Activated naive CD4-positive, alpha-beta T cell treated with anti-CD3 and anti-CD28 coated beads, Interleukin-2, amount 50 U/mL, for 72 hours (primary cell): ENCODE results near the gene ETFB. TPM values are rescaled to one million over a fixed set of nuclear protein-coding genes. Genes with fewer than 3 reads are reported as not detected.

Experiments used
- ATAC-seq, 2 donors: fragments of 150-1000 bp; cut with Tn5 transposase; 2 replicates each; pipeline ENCODE4 v1.10.0; 2021; ENCODE audit warnings: mild to moderate bottlenecking in 2 of 2, moderate library complexity in 2 of 2
- DNase-seq, 2 donors: peaks; one replicate each; pipeline ENCODE4 v3.0.0; 2021 to 2022; ENCODE audit warnings: low spot score in 2 of 2
- H3K27ac Mint-ChIP-seq, 2 donors: one replicate each; pipeline ENCODE4 v1.8.0; 2022; ENCODE audit warnings: mild to moderate bottlenecking in 2 of 2, mixed read lengths in 2 of 2
- H3K36me3 Mint-ChIP-seq, 2 donors: one replicate each; pipeline ENCODE4 v1.8.0; 2022; ENCODE audit warnings: mixed read lengths in 2 of 2
- H3K9me3 Mint-ChIP-seq, 2 donors: one replicate each; pipeline ENCODE4 v1.8.0; 2022; ENCODE audit warnings: mixed read lengths in 2 of 2
- total RNA-seq, 2 donors: library from RNA; stranded (reverse); gene quantifications; one replicate each; pipeline ENCODE4 v1.2.3, GENCODE V29; 2022

ETFB gene
- total RNA-seq, 2 donors from 2014 or later = 147 to 153 TPM

DNA sequence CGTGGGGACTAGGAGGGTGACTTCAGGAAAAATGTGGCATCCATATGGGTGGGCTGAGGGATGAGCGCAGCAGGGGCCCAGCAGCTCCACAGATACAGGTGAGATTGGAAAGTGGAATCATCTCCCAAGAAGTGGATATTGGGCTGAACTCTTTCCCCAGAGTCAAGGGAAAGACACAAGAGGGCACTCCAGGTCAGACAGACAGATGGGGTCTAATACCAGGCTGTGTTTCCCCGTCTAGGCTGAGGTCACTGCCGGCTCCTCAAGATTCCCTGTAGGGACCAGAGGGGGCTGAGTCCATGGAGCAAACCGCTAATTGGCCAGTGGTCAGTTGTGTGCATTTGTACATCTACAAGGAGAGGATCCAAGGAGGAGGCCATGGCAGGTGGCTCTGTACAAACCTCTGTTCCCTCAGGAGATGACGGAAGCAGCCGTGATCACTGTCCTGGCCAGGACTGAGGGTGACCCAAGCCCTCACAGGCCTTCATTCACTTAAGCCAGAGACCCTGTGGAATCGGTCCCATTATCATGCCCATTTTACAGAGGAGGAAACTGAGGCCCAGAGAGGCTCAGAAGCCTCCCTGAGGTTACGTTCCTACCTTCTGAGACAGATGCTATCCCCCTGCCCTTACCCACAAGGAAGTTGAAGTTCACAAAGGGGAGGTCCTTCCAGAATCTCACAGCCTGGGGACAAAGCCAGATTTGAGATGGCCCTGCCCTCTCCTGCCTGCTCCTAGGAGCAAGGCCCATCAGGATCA, 69.7 kb downstream of the ETFB start:
- Mint-ChIP-seq H3K27ac (no peak overlapping the region), H3K36me3 (no peaks in the 10 kb centered on the region), H3K9me3 (peaks cover 0 to 2% of the 10 kb centered on the region in 2 donors)
- DNase-seq = no peak
- no peak for ATAC-seq

DNA sequence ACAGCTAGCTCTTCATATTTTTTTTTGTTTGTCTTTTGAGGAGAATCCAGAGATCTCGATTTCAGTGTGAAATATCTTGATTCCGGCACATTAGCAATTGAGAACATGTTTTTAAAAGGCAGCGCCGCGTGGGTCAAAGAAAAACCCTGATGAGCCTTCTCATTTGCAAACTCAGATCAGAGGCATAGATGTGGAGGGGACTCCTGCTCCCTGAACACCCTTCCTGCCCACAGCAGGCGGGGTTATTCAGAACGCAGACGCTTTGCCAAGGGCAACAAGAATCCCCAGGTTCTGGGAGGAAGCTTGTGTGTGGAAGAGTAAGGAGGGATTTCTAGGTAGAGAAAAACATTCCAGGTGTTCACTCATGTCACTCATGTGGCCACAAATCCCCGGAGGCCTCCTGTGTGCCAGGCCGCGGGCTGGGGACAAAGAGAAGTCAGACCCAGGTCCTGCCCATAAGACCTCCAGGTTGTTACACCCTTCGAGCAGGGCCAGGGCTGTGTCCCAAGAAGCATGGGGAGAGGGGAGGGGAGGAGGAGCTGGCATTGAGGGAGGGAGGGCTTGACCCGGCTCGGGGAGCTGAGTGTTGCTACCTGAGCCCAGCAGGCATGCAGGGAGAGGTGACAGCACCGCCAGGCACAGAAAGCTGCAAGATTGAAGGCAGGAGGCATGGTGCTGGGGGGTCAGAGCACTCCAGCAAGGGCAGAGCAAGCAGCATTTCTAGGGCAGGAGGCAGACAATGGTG, 70.6 kb downstream of the ETFB start:
- DNase-seq (no peak), ATAC-seq (no peak)
- Mint-ChIP-seq H3K36me3 (no peaks in the 10 kb centered on the region), H3K27ac (peak overlapping the region in 1 of 2 donors; percentile 55), H3K9me3 (no peaks in the 10 kb centered on the region)

Other genes starting within 250 kb of the ETFB start
- gene SIGLEC9, start 241.5 kb downstream of the ETFB start, total RNA-seq = 1 to 10 TPM in 1 of 2 donors, under 1 TPM in 1; 0.87 to 1.1 TPM
- gene SIGLEC7, start 224.1 kb downstream of the ETFB start, total RNA-seq = under 1 TPM in 1 of 2 donors, not detected in 1; 0.34 TPM
- gene CD33, start 141.3 kb downstream of the ETFB start, total RNA-seq = 1 to 10 TPM in 1 of 2 donors, under 1 TPM in 1; 0.91 to 2.9 TPM
- gene SIGLECL1, start 115.3 kb downstream of the ETFB start, total RNA-seq = not detected
- gene IGLON5, start 54.7 kb downstream of the ETFB start, total RNA-seq = under 1 TPM in 1 of 2 donors, not detected in 1; 0.16 TPM
- 1 to 10 TPM; 3.0 to 6.4 TPM for gene VSIG10L, start 24.2 kb downstream of the ETFB start, total RNA-seq
- 1 to 10 TPM; 1.8 to 4.7 TPM for gene CLDND2, start 2.6 kb upstream of the ETFB start, total RNA-seq
- gene NKG7, start 6.3 kb upstream of the ETFB start, total RNA-seq = 10 to 100 TPM; 63.9 to 92.4 TPM
- 1 to 10 TPM in 1 of 2 donors, not detected in 1; 1.2 TPM for gene LIM2, start 21.6 kb upstream of the ETFB start, total RNA-seq
- not detected for gene C19orf84, start 24.2 kb upstream of the ETFB start, total RNA-seq
- under 1 TPM in 1 of 2 donors, not detected in 1; 0.32 TPM for gene SIGLEC10, start 51.3 kb upstream of the ETFB start, total RNA-seq
- gene SIGLEC8, start 92.1 kb upstream of the ETFB start, total RNA-seq = not detected
- gene CEACAM18, start 112.2 kb upstream of the ETFB start, total RNA-seq = not detected
- 1 to 10 TPM in 1 of 2 donors, not detected in 1; 1.4 TPM for gene SIGLEC12, start 135.4 kb upstream of the ETFB start, total RNA-seq
- not detected for gene SIGLEC6, start 165.3 kb upstream of the ETFB start, total RNA-seq
- gene ZNF175, start 204.9 kb upstream of the ETFB start, total RNA-seq = 10 to 100 TPM; 11.3 to 14.2 TPM